Caco-2 (cell line): Measurements from ENCODE around the gene LMOD3. TPM values are rescaled to one million over a fixed set of nuclear protein-coding genes. Genes with fewer than 3 reads are reported as not detected.

ENCODE experiments used
- BruUV-seq: library from RNA; stranded (reverse); fragments of 400-500 nt; replicated peaks from 2 replicates; lab custom pipeline; 2021; lab: Mats Ljungman, UMichigan
- CTCF ChIA-PET: fragments of 300-600 bp; sonication (Branson Sonifier 250); formaldehyde crosslinking; loops from one replicate; lab custom pipeline; 2022; ENCODE audit warnings: antibody characterized with exemption; lab: Charles Lee
- POLR2A ChIA-PET: fragments of 300-600 bp; sonication (Branson Sonifier 250); formaldehyde crosslinking; loops from one replicate; lab custom pipeline; 2022; ENCODE audit warnings: antibody characterized with exemption; lab: Charles Lee
- DNase-seq, 2 experiments: peaks; one replicate each; pipeline versions ENCODE4 v3.0.0 to v3.0.0-alpha.2; 2020 to 2022
- H3K27me3 ChIP-seq: replicated peaks from 2 replicates; pipeline ENCODE4 v1.6.0; 2011; ENCODE audit warnings: low read length; ENCODE audit not compliant: control insufficient read depth, insufficient read depth
- H3K36me3 ChIP-seq: 2 replicates; pipeline ENCODE4 v1.5.1; 2011; ENCODE audit warnings: low read length; ENCODE audit not compliant: control insufficient read depth, insufficient read depth
- H3K4me1 ChIP-seq: fragments of 250-450 bp; sonication (Bioruptor Pico); 2 replicates; pipeline ENCODE4 v1.5.1; 2020; ENCODE audit warnings: mild to moderate bottlenecking
- H3K4me3 ChIP-seq: 2 replicates; pipeline ENCODE4 v1.5.1; 2011; ENCODE audit warnings: low read depth, mild to moderate bottlenecking, control low read depth, low read length
- H3K9me3 ChIP-seq: fragments of 250-450 bp; sonication (Bioruptor Pico); 2 replicates; pipeline ENCODE4 v1.5.1; 2020; ENCODE audit warnings: mild to moderate bottlenecking, moderate library complexity
- H3K27ac Mint-ChIP-seq: one replicate; pipeline ENCODE4 v1.8.0; 2022; ENCODE audit warnings: mixed read lengths; ENCODE audit not compliant: unreplicated experiment
- H3K27me3 Mint-ChIP-seq: one replicate; pipeline ENCODE4 v1.8.0; 2022; ENCODE audit warnings: mixed read lengths; ENCODE audit not compliant: insufficient read depth, unreplicated experiment
- H3K36me3 Mint-ChIP-seq: one replicate; pipeline ENCODE4 v1.8.0; 2022; ENCODE audit warnings: mild to moderate bottlenecking, mixed read lengths; ENCODE audit not compliant: insufficient read depth, unreplicated experiment
- H3K4me1 Mint-ChIP-seq: one replicate; pipeline ENCODE4 v1.8.0; 2022; ENCODE audit warnings: low read depth, mixed read lengths; ENCODE audit not compliant: unreplicated experiment
- H3K4me3 Mint-ChIP-seq: one replicate; pipeline ENCODE4 v1.8.0; 2022; ENCODE audit warnings: mild to moderate bottlenecking, moderate library complexity, mixed read lengths; ENCODE audit not compliant: unreplicated experiment
- H3K9me3 Mint-ChIP-seq: one replicate; pipeline ENCODE4 v1.8.0; 2022; ENCODE audit warnings: mixed read lengths; ENCODE audit not compliant: unreplicated experiment
- intact Hi-C: fragments of 100-400 bp; cut with micrococcal nuclease; formaldehyde crosslinking; loops from one replicate; pipeline ENCODE4 v1.10.0; 2022; ENCODE audit not compliant: unreplicated experiment
- total RNA-seq: library from RNA; stranded (reverse); gene quantifications from 2 replicates; pipeline ENCODE4 v1.2.3, GENCODE V29; 2022
- TF ChIP-seq, protein P1 (sequence below), 2 experiments: fragments of 200-600 bp in 1 of 2; IDR thresholded peaks; 1 replicate in 1 of 2; 2 replicates in 1 of 2; pipeline versions ENCODE4 v1.5.1 to v1.8.0; 2011 to 2022; ENCODE audit warnings: antibody characterized with exemption in 1 of 2, control low read depth in 1 of 2, inconsistent platforms in 1 of 2, low read depth in 1 of 2, low read length in 1 of 2, mild to moderate bottlenecking in 1 of 2, moderate library complexity in 1 of 2; ENCODE audit not compliant: insufficient read depth in 1 of 2, severe bottlenecking in 1 of 2, unreplicated experiment in 1 of 2

Gene LMOD3
- total RNA-seq, 1 experiment from 2014 or later = not detected

DNA sequence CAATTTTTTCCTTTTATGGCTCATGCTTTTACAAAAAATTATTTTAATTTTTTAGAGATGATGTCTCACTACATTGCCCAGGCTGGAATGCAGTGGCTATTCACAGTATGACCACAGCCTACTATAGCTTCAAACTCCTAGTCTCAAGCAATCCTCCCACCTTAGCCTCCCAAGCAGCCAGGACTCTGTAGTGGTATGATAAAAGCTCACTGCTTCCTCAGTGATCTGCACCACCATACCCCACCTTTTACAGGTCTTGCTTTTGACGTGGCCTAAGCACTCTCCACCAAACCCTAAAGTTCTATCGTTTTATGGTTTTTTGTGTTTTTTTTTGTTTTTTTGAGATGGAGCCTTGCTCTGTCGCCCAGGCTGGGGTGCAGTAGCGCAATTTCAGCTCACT, 56.3 kb downstream of the LMOD3 start:
- Mint-ChIP-seq H3K4me3 (no peak overlapping the region), H3K27ac (no peak overlapping the region), H3K36me3 (peaks cover 17% of the 10 kb centered on the region), H3K4me1 (peaks cover 9% of the 10 kb centered on the region), H3K27me3 (no peaks in the 10 kb centered on the region), H3K9me3 (no peaks in the 10 kb centered on the region)
- TF ChIP-seq, protein P1, sequence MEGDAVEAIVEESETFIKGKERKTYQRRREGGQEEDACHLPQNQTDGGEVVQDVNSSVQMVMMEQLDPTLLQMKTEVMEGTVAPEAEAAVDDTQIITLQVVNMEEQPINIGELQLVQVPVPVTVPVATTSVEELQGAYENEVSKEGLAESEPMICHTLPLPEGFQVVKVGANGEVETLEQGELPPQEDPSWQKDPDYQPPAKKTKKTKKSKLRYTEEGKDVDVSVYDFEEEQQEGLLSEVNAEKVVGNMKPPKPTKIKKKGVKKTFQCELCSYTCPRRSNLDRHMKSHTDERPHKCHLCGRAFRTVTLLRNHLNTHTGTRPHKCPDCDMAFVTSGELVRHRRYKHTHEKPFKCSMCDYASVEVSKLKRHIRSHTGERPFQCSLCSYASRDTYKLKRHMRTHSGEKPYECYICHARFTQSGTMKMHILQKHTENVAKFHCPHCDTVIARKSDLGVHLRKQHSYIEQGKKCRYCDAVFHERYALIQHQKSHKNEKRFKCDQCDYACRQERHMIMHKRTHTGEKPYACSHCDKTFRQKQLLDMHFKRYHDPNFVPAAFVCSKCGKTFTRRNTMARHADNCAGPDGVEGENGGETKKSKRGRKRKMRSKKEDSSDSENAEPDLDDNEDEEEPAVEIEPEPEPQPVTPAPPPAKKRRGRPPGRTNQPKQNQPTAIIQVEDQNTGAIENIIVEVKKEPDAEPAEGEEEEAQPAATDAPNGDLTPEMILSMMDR (IDR thresholded peaks at IDR 0.05; ENCODE audit: insufficient read depth in 1 of 2, low read depth in 1 of 2, low read length in 1 of 2, severe bottlenecking in 1 of 2, unreplicated experiment in 1 of 2) = no peak
- ChIA-PET CTCF (no interaction called here), POLR2A (no interaction called here)
- Histone ChIP-seq H3K9me3 (no peaks in the 10 kb centered on the region), H3K4me3 (no peak overlapping the region), H3K27me3 (no peaks in the 10 kb centered on the region), H3K4me1 (no peaks in the 10 kb centered on the region), H3K36me3 (no peaks in the 10 kb centered on the region; the same call in 1 of the 2 replicates)
- intact Hi-C loops = no loop called here
- no peak for DNase-seq
- no TSS peak for BruUV-seq

DNA sequence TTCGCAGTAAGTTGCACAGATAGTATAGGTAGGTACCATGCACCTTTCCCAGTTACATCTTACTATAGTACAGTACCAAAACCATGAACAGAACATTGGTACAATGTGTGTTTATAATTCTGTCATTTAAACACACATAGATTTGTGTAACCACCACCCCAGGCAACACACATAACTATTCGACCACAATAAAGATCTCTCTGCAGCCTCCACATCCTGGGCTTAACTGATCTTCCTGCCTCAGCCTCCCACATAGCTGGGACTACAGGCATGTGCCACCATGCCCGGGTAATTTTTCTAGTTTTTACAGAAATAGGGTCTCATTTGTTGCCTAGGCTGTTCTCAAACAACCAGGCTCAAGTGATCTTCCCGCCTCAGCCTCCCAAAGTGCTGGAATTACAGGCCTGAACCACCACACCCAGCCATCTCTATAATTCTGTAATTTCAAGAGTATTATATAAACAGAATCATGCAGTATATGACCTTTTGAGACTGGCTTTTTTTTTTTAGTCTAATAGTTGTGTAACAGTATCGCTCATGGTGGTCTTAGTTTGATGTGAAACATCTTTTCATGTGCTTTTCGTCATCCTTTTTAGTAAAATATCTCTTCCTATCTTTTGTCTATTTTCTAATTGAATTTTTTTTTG, 57.0 kb downstream of the LMOD3 start:
- no peaks in the 10 kb centered on the region for H3K27me3 ChIP-seq
- Mint-ChIP-seq H3K9me3 (no peaks in the 10 kb centered on the region), H3K36me3 (peaks cover 16% of the 10 kb centered on the region), H3K4me1 (peaks cover 9% of the 10 kb centered on the region), H3K27ac (no peak overlapping the region), H3K4me3 (no peak overlapping the region), H3K27me3 (no peaks in the 10 kb centered on the region)
- H3K9me3 ChIP-seq = no peaks in the 10 kb centered on the region
- DNase-seq = no peak
- TF ChIP-seq, protein P1 (IDR thresholded peaks at IDR 0.05; ENCODE audit: insufficient read depth in 1 of 2, low read depth in 1 of 2, low read length in 1 of 2, severe bottlenecking in 1 of 2, unreplicated experiment in 1 of 2) = no peak
- intact Hi-C loops = no loop called here
- ChIA-PET POLR2A (no interaction called here), CTCF (no interaction called here)
- H3K4me1 ChIP-seq = no peaks in the 10 kb centered on the region
- no peak overlapping the region for H3K4me3 ChIP-seq
- H3K36me3 ChIP-seq = no peaks in the 10 kb centered on the region; the same call in 1 of the 2 replicates
- no TSS peak for BruUV-seq

DNA sequence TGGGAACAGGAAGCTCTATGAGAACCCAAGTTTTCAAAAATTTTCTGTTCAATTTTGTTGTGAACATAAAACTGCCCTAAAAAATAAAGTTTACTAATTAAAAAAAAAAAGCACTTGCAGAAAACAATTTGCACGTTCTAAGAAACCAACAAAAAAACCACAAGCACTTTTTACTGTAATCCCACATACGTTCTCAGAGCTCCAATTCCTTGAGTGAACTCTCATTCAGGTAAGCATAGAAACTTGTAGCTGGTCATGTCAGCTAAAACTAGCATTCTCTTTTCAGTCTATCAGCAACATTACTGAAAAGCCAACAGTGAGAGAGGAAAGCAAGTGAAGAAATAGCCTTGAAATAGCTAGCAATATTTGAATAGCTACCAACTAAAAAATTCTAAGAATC, 58.8 kb downstream of the LMOD3 start:
- Mint-ChIP-seq H3K9me3 (no peaks in the 10 kb centered on the region), H3K4me1 (peaks cover 9% of the 10 kb centered on the region), H3K27me3 (no peaks in the 10 kb centered on the region), H3K4me3 (no peak overlapping the region), H3K36me3 (peaks cover 28% of the 10 kb centered on the region), H3K27ac (no peak overlapping the region)
- no peaks in the 10 kb centered on the region for H3K27me3 ChIP-seq
- no peak overlapping the region for H3K4me3 ChIP-seq
- H3K9me3 ChIP-seq = no peaks in the 10 kb centered on the region
- TF ChIP-seq, protein P1 (IDR thresholded peaks at IDR 0.05; ENCODE audit: insufficient read depth in 1 of 2, low read depth in 1 of 2, low read length in 1 of 2, severe bottlenecking in 1 of 2, unreplicated experiment in 1 of 2) = no peak
- BruUV-seq = no TSS peak
- CTCF ChIA-PET = interaction anchor here (0.5 kb wide), 1 partner anchor 23 kb away, joined by 3 read pairs; no protein-coding TSS in a partner anchor
- no peak for DNase-seq
- no peaks in the 10 kb centered on the region; the same call in 1 of the 2 replicates for H3K36me3 ChIP-seq
- intact Hi-C loops = no loop called here
- H3K4me1 ChIP-seq = no peaks in the 10 kb centered on the region
- POLR2A ChIA-PET = no interaction called here
